HepG2 (cell line): Measurements from ENCODE around the gene SEMA4F. TPM values are rescaled to one million over a fixed set of nuclear protein-coding genes. Genes with fewer than 3 reads are reported as not detected.
A peak's percentile ranks its signal among the peaks of the same experiment; 100 is the strongest.

Experiments used
- ATAC-seq: fragments of 200-7000 bp; cut with Tn5 transposase; 3 replicates; pipeline ENCODE4 v1.9.1; 2020; ENCODE audit warnings: mild to moderate bottlenecking, moderate library complexity
- BruUV-seq: library from RNA; stranded (reverse); fragments of 400-500 nt; replicated peaks from 2 replicates; lab custom pipeline; 2021; lab: Mats Ljungman, UMichigan
- CTCF ChIA-PET: fragments of 300-600 bp; formaldehyde crosslinking; extraction: SDS; loops from one replicate; lab custom pipeline; 2021; ENCODE audit warnings: low total read pairs, inconsistent platforms, low intra/inter-chr PET ratio; lab: Yijun Ruan, JAX
- POLR2A ChIA-PET: fragments of 350-600 bp; sonication (Branson Sonifier 250); formaldehyde crosslinking; loops from one replicate; lab custom pipeline; 2020; ENCODE audit warnings: antibody characterized with exemption, inconsistent platforms; lab: Yijun Ruan, JAX
- DNase-seq: peaks from one replicate; pipeline ENCODE4 v3.0.0-alpha.2; 2015; ENCODE audit warnings: low spot score
- FAIRE-seq: peaks from 3 replicates; lab custom pipeline; 2011; peaks lifted over from hg19 to GRCh38; lab: Jason Lieb, UNC
- H2AFZ ChIP-seq: one replicate; pipeline ENCODE4 v1.6.1; 2011; ENCODE audit warnings: low read length, inconsistent platforms
- H3K27ac ChIP-seq: fragments of 300-600 bp; 3 replicates; pipeline ENCODE4 v1.8.0; 2011; ENCODE audit warnings: mixed run types, mild to moderate bottlenecking, mixed read lengths, low read length, inconsistent platforms; ENCODE audit not compliant: insufficient read depth; ENCODE audit errors: extremely low read length
- H3K27me3 ChIP-seq, 2 experiments: fragments of 200-600 bp in 1 of 2; 2 replicates in 1 of 2; 3 replicates in 1 of 2; pipeline versions ENCODE4 v1.6.0 to v1.8.0; 2011; ENCODE audit warnings: low read length in 2 of 2, mild to moderate bottlenecking in 2 of 2, moderate library complexity in 2 of 2, inconsistent platforms in 1 of 2; ENCODE audit not compliant: insufficient read depth in 2 of 2, control insufficient read depth in 1 of 2
- H3K36me3 ChIP-seq, 2 experiments: fragments of 200-600 bp in 1 of 2; replicated peaks in 1 of 2; 2 replicates in 1 of 2; 3 replicates in 1 of 2; pipeline versions ENCODE4 v1.5.1 to v1.8.0; 2011; ENCODE audit warnings: low read length in 2 of 2, inconsistent platforms in 1 of 2; ENCODE audit not compliant: insufficient read depth in 2 of 2, control insufficient read depth in 1 of 2
- H3K4me1 ChIP-seq: 2 replicates; pipeline ENCODE4 v1.5.1; 2012; ENCODE audit warnings: low read length, inconsistent platforms; ENCODE audit not compliant: insufficient read depth
- H3K4me2 ChIP-seq: 2 replicates; pipeline ENCODE4 v1.6.0; 2011; ENCODE audit warnings: low read depth, low read length, inconsistent platforms
- H3K4me3 ChIP-seq, 3 experiments: fragments of 200-600 bp in 1 of 3; sonication (generic), shearing (Covaris generic) in 1 of 3; replicated peaks in 1 of 3; 2 replicates each; pipeline ENCODE4 v1.5.1; 2011 to 2016; ENCODE audit warnings: low read length in 3 of 3, inconsistent platforms in 2 of 3, low read depth in 2 of 3, mild to moderate bottlenecking in 2 of 3, control low read depth in 1 of 3, mixed read lengths in 1 of 3; ENCODE audit not compliant: insufficient read depth in 1 of 3
- H3K79me2 ChIP-seq: one replicate; pipeline ENCODE4 v1.6.1; 2011; ENCODE audit warnings: low read length, inconsistent platforms; ENCODE audit not compliant: insufficient read depth
- H3K9ac ChIP-seq: 2 replicates; pipeline ENCODE4 v1.6.0; 2011; ENCODE audit warnings: mild to moderate bottlenecking, low read depth, low read length, inconsistent platforms; ENCODE audit not compliant: insufficient read depth
- H3K9me3 ChIP-seq: 2 replicates; pipeline ENCODE4 v1.5.1; 2012; ENCODE audit warnings: mild to moderate bottlenecking, low read length
- H4K20me1 ChIP-seq: 2 replicates; pipeline ENCODE4 v1.6.0; 2011; ENCODE audit warnings: inconsistent platforms, mild to moderate bottlenecking, low read length, moderate library complexity; ENCODE audit not compliant: insufficient read depth
- NR2F1 ChIP-seq, 2 experiments: fragments of 450-650 bp in 1 of 2; formaldehyde crosslinking in 1 of 2; IDR thresholded peaks; 2 replicates each; pipeline versions ENCODE4 v1.5.0 to v1.6.1; 2016 to 2020; ENCODE audit warnings: mild to moderate bottlenecking in 1 of 2, missing compliant biosample characterization in 1 of 2, missing genetic modification reagents in 1 of 2, moderate library complexity in 1 of 2
- PITX1 ChIP-seq: sonication (generic); formaldehyde crosslinking; IDR thresholded peaks from 2 replicates; pipeline ENCODE4 v1.5.1; 2020; ENCODE audit warnings: mild to moderate bottlenecking, missing genetic modification reagents
- POLR2G ChIP-seq: fragments of 200-400 bp; formaldehyde crosslinking; IDR thresholded peaks from 2 replicates; pipeline ENCODE4 v1.6.1; 2018; ENCODE audit warnings: mild to moderate bottlenecking, low read depth, low read length, moderate library complexity
- SALL1 ChIP-seq: sonication (generic); formaldehyde crosslinking; IDR thresholded peaks from 2 replicates; pipeline ENCODE4 v1.8.0; 2022; ENCODE audit warnings: mild to moderate bottlenecking, missing genetic modification reagents
- ZNF44 ChIP-seq: sonication (generic); formaldehyde crosslinking; IDR thresholded peaks from 2 replicates; pipeline ENCODE4 v1.5.1; 2020; ENCODE audit warnings: mild to moderate bottlenecking, missing genetic modification reagents
- ZNF788 ChIP-seq: sonication (generic); formaldehyde crosslinking; IDR thresholded peaks from 2 replicates; pipeline ENCODE4 v1.5.0; 2020; ENCODE audit warnings: mild to moderate bottlenecking, missing genetic modification reagents, borderline replicate concordance
- WGBS: methylation state at CpG from one replicate; pipeline ENCODE4 v1.1.6; 2017; ENCODE audit warnings: low lambda C conversion rate; 5-methylcytosine and 5-hydroxymethylcytosine counted together
- in situ Hi-C: cut with HindIII; loops from 2 replicates; pipeline ENCODE4 v1.10.0; 2017; ENCODE audit warnings: low pct_unique_long_range_greater_than_20kb; ENCODE audit not compliant: extremely low pct_ligation_motif_present
- intact Hi-C: fragments of 100-400 bp; cut with micrococcal nuclease; formaldehyde crosslinking; loops from one replicate; pipeline ENCODE4 v1.10.0; 2022; ENCODE audit not compliant: unreplicated experiment
- polyA plus RNA-seq, 8 experiments: library from polyadenylated mRNA; depleted of rRNA in 3 of 8; stranded (reverse) in 7 of 8; unstranded in 1 of 8; fragments of >200 nt; fragmentation: Illumina TruSeq in 4 of 8; extraction: Trizol in 4 of 8; gene quantifications; 2 replicates each; pipeline versions ENCODE4 v1.2.1 to v1.2.3, GENCODE V29; 2011 to 2016; ENCODE audit warnings: low read depth in 4 of 8, missing spikeins in 1 of 8, mixed read lengths in 1 of 8; ENCODE audit not compliant: insufficient read depth in 1 of 8
- total RNA-seq, 5 experiments: library from RNA; depleted of rRNA; stranded (reverse); fragments of >200 nt; fragmentation: Illumina TruSeq; extraction: Trizol; gene quantifications; 2 replicates each; pipeline ENCODE4 v1.2.3, GENCODE V29; 2016; ENCODE audit warnings: low read depth in 1 of 5
- TF ChIP-seq, protein P1 (sequence below): sonication (generic); formaldehyde crosslinking; IDR thresholded peaks from 2 replicates; pipeline ENCODE4 v1.5.0; 2020; ENCODE audit warnings: mild to moderate bottlenecking, missing genetic modification reagents, borderline replicate concordance
- TF ChIP-seq, protein P2 (sequence below): sonication (generic); formaldehyde crosslinking; conservative IDR thresholded peaks from 2 replicates; pipeline ENCODE4 v1.4.0; 2020; ENCODE audit warnings: mild to moderate bottlenecking, missing genetic modification reagents, moderate library complexity
- TF ChIP-seq, protein P3 (sequence below): sonication (generic); formaldehyde crosslinking; IDR thresholded peaks from 2 replicates; pipeline ENCODE4 v1.4.0; 2020; ENCODE audit warnings: missing genetic modification reagents

The SEMA4F gene
- total and polyA plus RNA-seq, 2 of the 13 experiments (the other 11 are each of a cell fraction or from before 2014, with no cell fraction given) = 7.1 to 10.3 TPM

DNA sequence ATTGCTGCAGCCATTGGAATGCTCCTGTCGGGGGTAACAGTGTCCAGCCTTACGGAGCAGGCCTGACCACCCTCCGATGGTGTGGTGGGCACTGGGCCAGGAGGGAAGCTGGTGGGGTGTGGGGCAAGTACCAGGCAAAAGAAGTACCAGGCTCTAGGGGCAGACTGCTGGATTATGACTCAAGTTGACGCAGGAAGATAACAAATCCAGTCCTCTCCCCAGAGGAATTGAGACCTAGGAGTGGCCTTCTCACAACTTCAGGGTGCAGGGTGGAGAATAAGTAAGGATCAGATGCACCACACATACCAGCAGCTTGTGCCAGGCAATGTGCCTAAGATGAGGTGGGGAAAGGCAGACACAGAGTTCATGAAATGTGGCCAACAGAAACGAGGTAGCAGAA is 37.9 kb downstream of the SEMA4F start:
- Histone ChIP-seq H4K20me1 (no peaks in the 10 kb centered on the region), H3K4me3 (no peak overlapping the region), H2AFZ (no peak overlapping the region), H3K9me3 (no peaks in the 10 kb centered on the region), H3K4me2 (no peak overlapping the region), H3K36me3 (no peaks in the 10 kb centered on the region), H3K27ac (no peak overlapping the region), H3K27me3 (0 out of 5 replicates have a peak, but pooled peaks cover 2 to 3% of the 10 kb centered on the region in 2 experiments), H3K4me1 (peaks cover 27% of the 10 kb centered on the region; the same call in 1 of the 2 replicates), H3K9ac (no peak overlapping the region), H3K79me2 (no peaks in the 10 kb centered on the region)
- BruUV-seq = no TSS peak
- POLR2A ChIA-PET = no interaction called here
- DNase-seq (no peak), ATAC-seq (no peak), FAIRE-seq (no peak)
- WGBS = 55% methylated on average over 4 of the region's 5 CpGs
- intact Hi-C loops = loop anchor here (10.0 kb wide), 1 partner anchor 373 kb away; no protein-coding TSS in a partner anchor
- TF ChIP-seq POLR2G (no peak), NR2F1 (CRISPR knock-in tag; IDR thresholded peaks at IDR 0.05) (no peak), SALL1 (CRISPR knock-in tag) (0 out of 2 replicates have a peak, but pooled peaks have one; percentile 13), PITX1 (CRISPR knock-in tag) (no peak), ZNF788 (CRISPR knock-in tag) (no peak), ZNF44 (no peak)
- TF ChIP-seq, protein P1, sequence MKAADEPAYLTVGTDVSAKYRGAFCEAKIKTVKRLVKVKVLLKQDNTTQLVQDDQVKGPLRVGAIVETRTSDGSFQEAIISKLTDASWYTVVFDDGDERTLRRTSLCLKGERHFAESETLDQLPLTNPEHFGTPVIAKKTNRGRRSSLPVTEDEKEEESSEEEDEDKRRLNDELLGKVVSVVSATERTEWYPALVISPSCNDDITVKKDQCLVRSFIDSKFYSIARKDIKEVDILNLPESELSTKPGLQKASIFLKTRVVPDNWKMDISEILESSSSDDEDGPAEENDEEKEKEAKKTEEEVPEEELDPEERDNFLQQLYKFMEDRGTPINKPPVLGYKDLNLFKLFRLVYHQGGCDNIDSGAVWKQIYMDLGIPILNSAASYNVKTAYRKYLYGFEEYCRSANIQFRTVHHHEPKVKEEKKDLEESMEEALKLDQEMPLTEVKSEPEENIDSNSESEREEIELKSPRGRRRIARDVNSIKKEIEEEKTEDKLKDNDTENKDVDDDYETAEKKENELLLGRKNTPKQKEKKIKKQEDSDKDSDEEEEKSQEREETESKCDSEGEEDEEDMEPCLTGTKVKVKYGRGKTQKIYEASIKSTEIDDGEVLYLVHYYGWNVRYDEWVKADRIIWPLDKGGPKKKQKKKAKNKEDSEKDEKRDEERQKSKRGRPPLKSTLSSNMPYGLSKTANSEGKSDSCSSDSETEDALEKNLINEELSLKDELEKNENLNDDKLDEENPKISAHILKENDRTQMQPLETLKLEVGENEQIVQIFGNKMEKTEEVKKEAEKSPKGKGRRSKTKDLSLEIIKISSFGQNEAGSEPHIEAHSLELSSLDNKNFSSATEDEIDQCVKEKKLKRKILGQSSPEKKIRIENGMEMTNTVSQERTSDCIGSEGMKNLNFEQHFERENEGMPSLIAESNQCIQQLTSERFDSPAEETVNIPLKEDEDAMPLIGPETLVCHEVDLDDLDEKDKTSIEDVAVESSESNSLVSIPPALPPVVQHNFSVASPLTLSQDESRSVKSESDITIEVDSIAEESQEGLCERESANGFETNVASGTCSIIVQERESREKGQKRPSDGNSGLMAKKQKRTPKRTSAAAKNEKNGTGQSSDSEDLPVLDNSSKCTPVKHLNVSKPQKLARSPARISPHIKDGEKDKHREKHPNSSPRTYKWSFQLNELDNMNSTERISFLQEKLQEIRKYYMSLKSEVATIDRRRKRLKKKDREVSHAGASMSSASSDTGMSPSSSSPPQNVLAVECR (CRISPR knock-in tag) = 0 out of 2 replicates have a peak, but pooled peaks have one; percentile 20
- TF ChIP-seq, protein P2, sequence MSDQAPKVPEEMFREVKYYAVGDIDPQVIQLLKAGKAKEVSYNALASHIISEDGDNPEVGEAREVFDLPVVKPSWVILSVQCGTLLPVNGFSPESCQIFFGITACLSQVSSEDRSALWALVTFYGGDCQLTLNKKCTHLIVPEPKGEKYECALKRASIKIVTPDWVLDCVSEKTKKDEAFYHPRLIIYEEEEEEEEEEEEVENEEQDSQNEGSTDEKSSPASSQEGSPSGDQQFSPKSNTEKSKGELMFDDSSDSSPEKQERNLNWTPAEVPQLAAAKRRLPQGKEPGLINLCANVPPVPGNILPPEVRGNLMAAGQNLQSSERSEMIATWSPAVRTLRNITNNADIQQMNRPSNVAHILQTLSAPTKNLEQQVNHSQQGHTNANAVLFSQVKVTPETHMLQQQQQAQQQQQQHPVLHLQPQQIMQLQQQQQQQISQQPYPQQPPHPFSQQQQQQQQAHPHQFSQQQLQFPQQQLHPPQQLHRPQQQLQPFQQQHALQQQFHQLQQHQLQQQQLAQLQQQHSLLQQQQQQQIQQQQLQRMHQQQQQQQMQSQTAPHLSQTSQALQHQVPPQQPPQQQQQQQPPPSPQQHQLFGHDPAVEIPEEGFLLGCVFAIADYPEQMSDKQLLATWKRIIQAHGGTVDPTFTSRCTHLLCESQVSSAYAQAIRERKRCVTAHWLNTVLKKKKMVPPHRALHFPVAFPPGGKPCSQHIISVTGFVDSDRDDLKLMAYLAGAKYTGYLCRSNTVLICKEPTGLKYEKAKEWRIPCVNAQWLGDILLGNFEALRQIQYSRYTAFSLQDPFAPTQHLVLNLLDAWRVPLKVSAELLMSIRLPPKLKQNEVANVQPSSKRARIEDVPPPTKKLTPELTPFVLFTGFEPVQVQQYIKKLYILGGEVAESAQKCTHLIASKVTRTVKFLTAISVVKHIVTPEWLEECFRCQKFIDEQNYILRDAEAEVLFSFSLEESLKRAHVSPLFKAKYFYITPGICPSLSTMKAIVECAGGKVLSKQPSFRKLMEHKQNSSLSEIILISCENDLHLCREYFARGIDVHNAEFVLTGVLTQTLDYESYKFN (CRISPR knock-in tag) = no peak
- TF ChIP-seq, protein P3, sequence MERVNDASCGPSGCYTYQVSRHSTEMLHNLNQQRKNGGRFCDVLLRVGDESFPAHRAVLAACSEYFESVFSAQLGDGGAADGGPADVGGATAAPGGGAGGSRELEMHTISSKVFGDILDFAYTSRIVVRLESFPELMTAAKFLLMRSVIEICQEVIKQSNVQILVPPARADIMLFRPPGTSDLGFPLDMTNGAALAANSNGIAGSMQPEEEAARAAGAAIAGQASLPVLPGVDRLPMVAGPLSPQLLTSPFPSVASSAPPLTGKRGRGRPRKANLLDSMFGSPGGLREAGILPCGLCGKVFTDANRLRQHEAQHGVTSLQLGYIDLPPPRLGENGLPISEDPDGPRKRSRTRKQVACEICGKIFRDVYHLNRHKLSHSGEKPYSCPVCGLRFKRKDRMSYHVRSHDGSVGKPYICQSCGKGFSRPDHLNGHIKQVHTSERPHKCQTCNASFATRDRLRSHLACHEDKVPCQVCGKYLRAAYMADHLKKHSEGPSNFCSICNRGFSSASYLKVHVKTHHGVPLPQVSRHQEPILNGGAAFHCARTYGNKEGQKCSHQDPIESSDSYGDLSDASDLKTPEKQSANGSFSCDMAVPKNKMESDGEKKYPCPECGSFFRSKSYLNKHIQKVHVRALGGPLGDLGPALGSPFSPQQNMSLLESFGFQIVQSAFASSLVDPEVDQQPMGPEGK (CRISPR knock-in tag) = no peak
- CTCF ChIA-PET = interaction anchor here (3.3 kb wide), 1 partner anchor 184 kb away, joined by 45 read pairs; no protein-coding TSS in a partner anchor
- in situ Hi-C loops = loop anchor here (10.0 kb wide), 2 partner anchors 183 to 713 kb away; no protein-coding TSS in a partner anchor
